ENCODE data around the gene VPS26A. TPM values are rescaled to one million over a fixed set of nuclear protein-coding genes. Genes with fewer than 3 reads are reported as not detected.

VPS26A gene
- total RNA-seq, 1 experiment from 2014 or later: 90.0 TPM

DNA sequence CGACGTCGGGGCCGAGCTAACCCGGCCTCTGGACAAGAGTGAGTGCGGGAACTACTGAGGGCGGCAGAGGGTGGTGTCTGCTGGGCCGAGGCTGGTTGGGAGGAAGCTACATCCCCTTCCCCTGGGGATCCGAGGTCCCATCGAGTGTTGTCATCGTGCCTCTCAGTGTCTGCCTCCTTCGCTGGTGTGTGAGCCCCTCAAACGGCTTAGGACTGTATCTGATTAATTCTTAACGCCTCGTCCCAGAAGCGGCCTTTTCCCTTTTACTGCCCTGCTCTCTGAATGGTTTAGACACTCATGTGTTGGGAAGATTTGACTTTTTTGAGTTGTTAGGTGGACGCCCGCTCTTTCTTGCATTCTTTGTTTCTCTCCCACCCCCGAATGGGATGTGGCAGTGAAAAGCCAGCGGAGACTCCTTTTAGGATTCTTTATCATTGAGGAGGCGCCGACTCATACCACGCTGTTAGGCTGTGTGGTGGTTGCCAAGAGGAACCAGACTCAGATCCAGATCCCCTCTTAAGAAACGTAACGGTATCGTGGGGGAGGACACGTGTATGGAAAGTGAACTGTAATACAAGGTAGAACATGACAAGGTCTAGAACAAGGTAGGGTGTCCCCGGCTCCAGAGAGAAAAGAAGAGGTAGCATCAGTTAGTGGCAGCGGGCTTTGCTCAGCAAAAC is 56.7 kb downstream of the VPS26A start:
- Histone ChIP-seq H3K4me3 (peak overlapping the region; percentile 89), H3K79me2 (ENCODE audit: low read depth) (peaks cover 56% of the 10 kb centered on the region), H3K36me3 (ENCODE audit: low read depth) (peaks cover 6% of the 10 kb centered on the region; the same call in 1 of the 2 replicates), H3K4me2 (peak overlapping the region; percentile 91), H3K27ac (peak overlapping the region; percentile 81), H3K27me3 (ENCODE audit: insufficient read depth, low read depth) (no peaks in the 10 kb centered on the region), H3K9me3 (ENCODE audit: insufficient read depth, low read depth) (no peaks in the 10 kb centered on the region), H3K4me1 (replicated peaks; ENCODE audit: insufficient read depth) (peaks cover 19% of the 10 kb centered on the region), H3F3A (ENCODE audit: insufficient read depth, low read depth) (peaks cover 19% of the 10 kb centered on the region; the same call in 1 of the 2 replicates), H4K20me1 (ENCODE audit: insufficient read depth) (peaks cover 22% of the 10 kb centered on the region; the same call in 1 of the 2 replicates), H3K9me2 (ENCODE audit: insufficient read depth) (no peaks in the 10 kb centered on the region), H2AFZ (peak overlapping the region; percentile 83)
- intact Hi-C loops (cut with micrococcal nuclease; ENCODE audit: unreplicated experiment): loop anchor here (1.0 kb wide), 1 partner anchor 42 kb away; no protein-coding TSS in a partner anchor
- ChIA-PET CTCF (no interaction called here), POLR2A (ENCODE audit: unreplicated experiment) (interaction anchor here (0.7 kb wide), 1 partner anchor 266 kb away, joined by 3 read pairs; no protein-coding TSS in a partner anchor)
- BruUV-seq (replicated peaks): TSS peak; percentile 53
- TF ChIP-seq, protein P1, sequence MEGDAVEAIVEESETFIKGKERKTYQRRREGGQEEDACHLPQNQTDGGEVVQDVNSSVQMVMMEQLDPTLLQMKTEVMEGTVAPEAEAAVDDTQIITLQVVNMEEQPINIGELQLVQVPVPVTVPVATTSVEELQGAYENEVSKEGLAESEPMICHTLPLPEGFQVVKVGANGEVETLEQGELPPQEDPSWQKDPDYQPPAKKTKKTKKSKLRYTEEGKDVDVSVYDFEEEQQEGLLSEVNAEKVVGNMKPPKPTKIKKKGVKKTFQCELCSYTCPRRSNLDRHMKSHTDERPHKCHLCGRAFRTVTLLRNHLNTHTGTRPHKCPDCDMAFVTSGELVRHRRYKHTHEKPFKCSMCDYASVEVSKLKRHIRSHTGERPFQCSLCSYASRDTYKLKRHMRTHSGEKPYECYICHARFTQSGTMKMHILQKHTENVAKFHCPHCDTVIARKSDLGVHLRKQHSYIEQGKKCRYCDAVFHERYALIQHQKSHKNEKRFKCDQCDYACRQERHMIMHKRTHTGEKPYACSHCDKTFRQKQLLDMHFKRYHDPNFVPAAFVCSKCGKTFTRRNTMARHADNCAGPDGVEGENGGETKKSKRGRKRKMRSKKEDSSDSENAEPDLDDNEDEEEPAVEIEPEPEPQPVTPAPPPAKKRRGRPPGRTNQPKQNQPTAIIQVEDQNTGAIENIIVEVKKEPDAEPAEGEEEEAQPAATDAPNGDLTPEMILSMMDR (conservative IDR thresholded peaks at IDR 0.05): no peak
- TF ChIP-seq EZH2 (IDR thresholded peaks at IDR 0.05; ENCODE audit: low read depth): no peak
- DNase-seq: no peak

DNA sequence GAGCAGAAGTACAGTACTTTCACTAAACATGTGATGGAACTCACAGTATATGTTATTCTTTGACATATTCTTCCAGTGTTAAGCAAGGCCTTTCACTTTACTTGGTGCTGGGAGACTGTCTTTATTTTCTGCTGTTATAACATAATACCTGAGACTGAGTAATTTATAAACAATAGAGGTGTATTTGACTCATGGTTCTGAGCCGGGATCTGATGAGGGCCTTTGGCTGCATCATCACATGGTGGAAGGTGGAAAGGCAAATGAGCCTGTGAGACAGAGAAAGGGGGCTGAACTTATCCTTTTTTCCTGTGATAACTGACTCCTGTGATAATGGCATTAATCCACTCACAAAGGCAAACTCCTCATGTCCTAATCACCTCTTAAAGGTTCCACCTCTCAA is 57.5 kb downstream of the VPS26A start:
- Histone ChIP-seq H3K4me2 (peak overlapping the region; percentile 91), H3K36me3 (ENCODE audit: low read depth) (peaks cover 13% of the 10 kb centered on the region), H3K9me2 (ENCODE audit: insufficient read depth) (no peaks in the 10 kb centered on the region), H4K20me1 (ENCODE audit: insufficient read depth) (peaks cover 22% of the 10 kb centered on the region; the same call in 1 of the 2 replicates), H3K27me3 (ENCODE audit: insufficient read depth, low read depth) (no peaks in the 10 kb centered on the region), H3K4me1 (replicated peaks; ENCODE audit: insufficient read depth) (peaks cover 19% of the 10 kb centered on the region), H3K79me2 (ENCODE audit: low read depth) (peaks cover 62% of the 10 kb centered on the region), H3K27ac (0 out of 2 replicates have a peak overlapping the region, but pooled peaks have one; percentile 81), H2AFZ (no peak overlapping the region), H3K9me3 (ENCODE audit: insufficient read depth, low read depth) (no peaks in the 10 kb centered on the region), H3F3A (ENCODE audit: insufficient read depth, low read depth) (peaks cover 19% of the 10 kb centered on the region; the same call in 1 of the 2 replicates), H3K4me3 (peak overlapping the region; percentile 89)
- no TSS peak for BruUV-seq (replicated peaks)
- intact Hi-C loops (cut with micrococcal nuclease; ENCODE audit: unreplicated experiment): no loop called here
- POLR2A ChIA-PET (ENCODE audit: unreplicated experiment): no interaction called here
- TF ChIP-seq EZH2 (IDR thresholded peaks at IDR 0.05; ENCODE audit: low read depth): no peak
- TF ChIP-seq, protein P1 (conservative IDR thresholded peaks at IDR 0.05): no peak
- CTCF ChIA-PET: interaction anchor here (0.6 kb wide), 1 partner anchor 57 kb away, joined by 5 read pairs; no protein-coding TSS in a partner anchor
- DNase-seq: no peak

DNA sequence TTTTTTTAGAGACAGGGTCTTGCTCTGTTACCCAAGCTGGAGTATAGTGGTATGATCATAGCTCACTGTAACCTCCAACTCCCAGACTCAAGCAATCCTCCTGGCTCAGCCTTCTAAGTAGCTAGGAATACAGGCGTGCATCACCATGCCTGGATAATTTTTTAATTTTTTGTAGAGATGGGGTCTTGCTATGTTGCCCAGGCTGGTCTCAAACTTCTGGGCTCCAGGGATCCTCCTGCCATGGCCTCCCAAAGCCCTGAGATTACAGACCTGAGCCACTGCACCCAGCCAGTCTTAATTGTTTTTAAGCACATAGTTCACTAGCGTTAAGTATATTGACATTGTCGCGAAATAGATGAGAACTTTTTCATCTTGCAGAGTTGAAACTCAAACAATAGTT is 58.0 kb downstream of the VPS26A start:
- Histone ChIP-seq H3K36me3 (ENCODE audit: low read depth) (peaks cover 18% of the 10 kb centered on the region), H3K4me1 (replicated peaks; ENCODE audit: insufficient read depth) (peaks cover 19% of the 10 kb centered on the region), H3K79me2 (ENCODE audit: low read depth) (peaks cover 65% of the 10 kb centered on the region), H2AFZ (no peak overlapping the region), H3F3A (ENCODE audit: insufficient read depth, low read depth) (peaks cover 19% of the 10 kb centered on the region; the same call in 1 of the 2 replicates), H3K4me2 (peak overlapping the region; percentile 30; the same call in 1 of the 2 replicates), H4K20me1 (ENCODE audit: insufficient read depth) (peaks cover 22% of the 10 kb centered on the region; the same call in 1 of the 2 replicates), H3K27me3 (ENCODE audit: insufficient read depth, low read depth) (no peaks in the 10 kb centered on the region), H3K9me3 (ENCODE audit: insufficient read depth, low read depth) (no peaks in the 10 kb centered on the region), H3K9me2 (ENCODE audit: insufficient read depth) (no peaks in the 10 kb centered on the region), H3K27ac (no peak overlapping the region), H3K4me3 (no peak overlapping the region)
- intact Hi-C loops (cut with micrococcal nuclease; ENCODE audit: unreplicated experiment): no loop called here
- ChIA-PET CTCF (interaction anchor here (0.6 kb wide), 2 partner anchors 12 to 58 kb away, joined by 3 to 5 read pairs; no protein-coding TSS in a partner anchor), POLR2A (ENCODE audit: unreplicated experiment) (interaction anchor here (0.6 kb wide), 1 partner anchor 197 kb away, joined by 9 read pairs; no protein-coding TSS in a partner anchor)
- TF ChIP-seq EZH2 (IDR thresholded peaks at IDR 0.05; ENCODE audit: low read depth): no peak
- TF ChIP-seq, protein P1 (conservative IDR thresholded peaks at IDR 0.05): no peak
- BruUV-seq (replicated peaks): no TSS peak
- no peak for DNase-seq
